Measurements from ENCODE around the gene PRRG3. TPM values are rescaled to one million over a fixed set of nuclear protein-coding genes. Genes with fewer than 3 reads are reported as not detected.
"Not testable (repeated sequence)": the region's sequence is repeated elsewhere in the genome, so short reads cannot be mapped to it uniquely, and the experiment has no call there.

Gene PRRG3
- total RNA-seq, 4 donors from 2014 or later = 0.91 to 4.5 (median 1.5) TPM

GRCh38 chrX:151695583-151696340, 504 bp downstream of the PRRG3 start:
- peaks cover 0 to 6% (median 2%) of the 10 kb centered on the region in 4 donors for H3K4me1 ChIP-seq
- no peaks in the 10 kb centered on the region for H3K36me3 ChIP-seq
- TF ChIP-seq EP300 (IDR thresholded peaks at IDR 0.05) (no peak), CTCF (IDR thresholded peaks at IDR 0.05) (no peak), POLR2A (IDR thresholded peaks at IDR 0.05; ENCODE audit: low read depth) (no peak), POLR2AphosphoS5 (IDR thresholded peaks at IDR 0.05) (no peak)
- WGBS = 42% methylated on average over 19 of the region's 19 CpGs
- no peaks in the 10 kb centered on the region for H3K9me3 ChIP-seq
- peak overlapping the region in 1 of 4 donors; percentile 3 for H3K27ac ChIP-seq (replicated peaks in 1 of 4)
- H3K4me3 ChIP-seq = peak overlapping the region; percentile 32 to 49 (median 36)
- H3K27me3 ChIP-seq = peaks cover 0 to 10% (median 0%) of the 10 kb centered on the region in 4 donors
- intact Hi-C loops (cut with DNase I) = no loop called here
- no peak for DNase-seq (ENCODE audit: extremely low spot score)

GRCh38 chrX:151697082-151697481, 1.8 kb downstream of the PRRG3 start:
- H3K27ac ChIP-seq (replicated peaks in 1 of 4); H3K4me3 ChIP-seq; DNase-seq (ENCODE audit: extremely low spot score); H3K9me3 ChIP-seq; H3K36me3 ChIP-seq; H3K4me1 ChIP-seq; intact Hi-C loops (cut with DNase I): not testable (repeated sequence)
- 75% methylated on average over 8 of the region's 8 CpGs for WGBS
- H3K27me3 ChIP-seq = peaks cover 0 to 10% (median 0%) of the 10 kb centered on the region in 4 donors

GRCh38 chrX:151697522-151697921, 2.3 kb downstream of the PRRG3 start:
- H3K4me3 ChIP-seq = no peak overlapping the region
- intact Hi-C loops (cut with DNase I) = no loop called here
- no peak for DNase-seq (ENCODE audit: extremely low spot score)
- H3K9me3 ChIP-seq = no peaks in the 10 kb centered on the region
- H3K27ac ChIP-seq (replicated peaks in 1 of 4) = no peak overlapping the region
- peaks cover 0 to 10% (median 0%) of the 10 kb centered on the region in 4 donors for H3K27me3 ChIP-seq
- WGBS = 66% methylated on average over 4 of the region's 4 CpGs
- TF ChIP-seq POLR2A (IDR thresholded peaks at IDR 0.05; ENCODE audit: low read depth) = no peak
- TF ChIP-seq CTCF (IDR thresholded peaks at IDR 0.05) = no peak
- TF ChIP-seq EP300 (IDR thresholded peaks at IDR 0.05) = no peak
- no peak for TF ChIP-seq POLR2AphosphoS5 (IDR thresholded peaks at IDR 0.05)
- peaks cover 0 to 6% (median 2%) of the 10 kb centered on the region in 4 donors for H3K4me1 ChIP-seq
- H3K36me3 ChIP-seq = no peaks in the 10 kb centered on the region

- intact Hi-C loops (cut with DNase I) = no loop called here
- Histone ChIP-seq H3K4me3 (no peak overlapping the region), H3K4me1 (peaks cover 0 to 7% (median 5%) of the 10 kb centered on the region in 4 donors), H3K27me3 (peaks cover 0 to 10% (median 0%) of the 10 kb centered on the region in 4 donors), H3K36me3 (no peaks in the 10 kb centered on the region), H3K27ac (replicated peaks in 1 of 4) (no peak overlapping the region), H3K9me3 (no peaks in the 10 kb centered on the region)
- WGBS = 71% methylated on average over 6 of the region's 6 CpGs
- TF ChIP-seq CTCF (IDR thresholded peaks at IDR 0.05) (no peak), EP300 (IDR thresholded peaks at IDR 0.05) (no peak), POLR2A (IDR thresholded peaks at IDR 0.05; ENCODE audit: low read depth) (no peak)
- no peak for DNase-seq (ENCODE audit: extremely low spot score)
Measured at GRCh38 chrX:151698485-151698884, 3.2 kb downstream of the PRRG3 start.

GRCh38 chrX:151699746-151700145, 4.5 kb downstream of the PRRG3 start:
- no peak for DNase-seq (ENCODE audit: extremely low spot score)

More at GRCh38 chrX:151699746-151700145, 4.5 kb downstream of the PRRG3 start:
- Histone ChIP-seq H3K27ac (replicated peaks in 1 of 4) (no peak overlapping the region), H3K9me3 (no peaks in the 10 kb centered on the region), H3K36me3 (no peaks in the 10 kb centered on the region), H3K4me3 (no peak overlapping the region), H3K4me1 (peaks cover 0 to 10% (median 5%) of the 10 kb centered on the region in 4 donors), H3K27me3 (peaks cover 0 to 10% (median 0%) of the 10 kb centered on the region in 4 donors)
- intact Hi-C loops (cut with DNase I) = no loop called here
- 77% methylated on average over 9 of the region's 9 CpGs for WGBS
- TF ChIP-seq POLR2AphosphoS5 (IDR thresholded peaks at IDR 0.05) (no peak), CTCF (IDR thresholded peaks at IDR 0.05) (no peak), POLR2A (IDR thresholded peaks at IDR 0.05; ENCODE audit: low read depth) (no peak), EP300 (IDR thresholded peaks at IDR 0.05) (no peak)
